ENCODE results near the gene GPC1. TPM values are rescaled to one million over a fixed set of nuclear protein-coding genes. Genes with fewer than 3 reads are reported as not detected.

Gene GPC1
- total RNA-seq, 2 experiments from 2014 or later: 3.4 to 4.7 TPM

GRCh38 chr2:240460781-240461431 is 25.4 kb downstream of the GPC1 start:
- Mint-ChIP-seq H3K9me3 (no peaks in the 10 kb centered on the region), H3K36me3 (no peaks in the 10 kb centered on the region), H3K27me3 (peaks cover 11% of the 10 kb centered on the region), H3K4me1 (no peaks in the 10 kb centered on the region), H3K4me3 (no peak overlapping the region), H3K27ac (no peak overlapping the region)
- POLR2A ChIA-PET: no interaction called here
- ATAC-seq (ENCODE audit: low read depth): no peak
- DNase-seq: no peak

- DNase-seq: no peak
These were observed 26.1 kb downstream of the GPC1 start for GRCh38 chr2:240461471-240462072.

GRCh38 chr2:240462073-240462706 is 26.7 kb downstream of the GPC1 start:
- POLR2A ChIA-PET: no interaction called here
- no peak for ATAC-seq (ENCODE audit: low read depth)
- peak; percentile 26 for DNase-seq
- H3K4me1 Mint-ChIP-seq: no peaks in the 10 kb centered on the region
- H3K27me3 Mint-ChIP-seq: peaks cover 1% of the 10 kb centered on the region
- no peaks in the 10 kb centered on the region for H3K36me3 Mint-ChIP-seq
- no peak overlapping the region for H3K27ac Mint-ChIP-seq
- no peaks in the 10 kb centered on the region for H3K9me3 Mint-ChIP-seq
- no peak overlapping the region for H3K4me3 Mint-ChIP-seq

More at GRCh38 chr2:240461471-240462072, 26.1 kb downstream of the GPC1 start:
- no peaks in the 10 kb centered on the region for H3K9me3 Mint-ChIP-seq
- H3K4me3 Mint-ChIP-seq: no peak overlapping the region
- no peak overlapping the region for H3K27ac Mint-ChIP-seq
- peaks cover 8% of the 10 kb centered on the region for H3K27me3 Mint-ChIP-seq
- POLR2A ChIA-PET: no interaction called here
- ATAC-seq (ENCODE audit: low read depth): no peak
- H3K4me1 Mint-ChIP-seq: no peaks in the 10 kb centered on the region
- no peaks in the 10 kb centered on the region for H3K36me3 Mint-ChIP-seq

GRCh38 chr2:240462707-240463273 is 27.3 kb downstream of the GPC1 start:
- H3K4me1 Mint-ChIP-seq: no peaks in the 10 kb centered on the region
- no peaks in the 10 kb centered on the region for H3K27me3 Mint-ChIP-seq
- H3K4me3 Mint-ChIP-seq: no peak overlapping the region
- POLR2A ChIA-PET: no interaction called here
- H3K9me3 Mint-ChIP-seq: no peaks in the 10 kb centered on the region
- H3K36me3 Mint-ChIP-seq: no peaks in the 10 kb centered on the region
- H3K27ac Mint-ChIP-seq: no peak overlapping the region
- DNase-seq (no peak), ATAC-seq (ENCODE audit: low read depth) (no peak)

GRCh38 chr2:240463274-240463865 is 27.9 kb downstream of the GPC1 start:
- Mint-ChIP-seq H3K4me1 (no peaks in the 10 kb centered on the region), H3K36me3 (no peaks in the 10 kb centered on the region), H3K27me3 (no peaks in the 10 kb centered on the region), H3K27ac (no peak overlapping the region), H3K9me3 (no peaks in the 10 kb centered on the region), H3K4me3 (no peak overlapping the region)
- POLR2A ChIA-PET: no interaction called here
- DNase-seq (no peak), ATAC-seq (ENCODE audit: low read depth) (no peak)

- POLR2A ChIA-PET: no interaction called here
- ATAC-seq (ENCODE audit: low read depth) (no peak), DNase-seq (no peak)
- Mint-ChIP-seq H3K36me3 (no peaks in the 10 kb centered on the region), H3K9me3 (no peaks in the 10 kb centered on the region), H3K27me3 (no peaks in the 10 kb centered on the region), H3K4me3 (no peak overlapping the region), H3K27ac (no peak overlapping the region), H3K4me1 (no peaks in the 10 kb centered on the region)
These were observed 28.5 kb downstream of the GPC1 start for GRCh38 chr2:240463866-240464481.

- Mint-ChIP-seq H3K4me3 (no peak overlapping the region), H3K27ac (no peak overlapping the region), H3K27me3 (no peaks in the 10 kb centered on the region), H3K4me1 (peaks cover 2% of the 10 kb centered on the region), H3K36me3 (no peaks in the 10 kb centered on the region), H3K9me3 (no peaks in the 10 kb centered on the region)
- DNase-seq (no peak), ATAC-seq (ENCODE audit: low read depth) (no peak)
- POLR2A ChIA-PET: no interaction called here
These were observed 29.2 kb downstream of the GPC1 start for GRCh38 chr2:240464514-240465241.

GRCh38 chr2:240465268-240465764 is 29.9 kb downstream of the GPC1 start:
- no peaks in the 10 kb centered on the region for H3K27me3 Mint-ChIP-seq
- H3K4me1 Mint-ChIP-seq: peaks cover 2% of the 10 kb centered on the region
- no peaks in the 10 kb centered on the region for H3K9me3 Mint-ChIP-seq
- H3K4me3 Mint-ChIP-seq: no peak overlapping the region
- POLR2A ChIA-PET: no interaction called here
- no peak overlapping the region for H3K27ac Mint-ChIP-seq
- H3K36me3 Mint-ChIP-seq: no peaks in the 10 kb centered on the region
- no peak for ATAC-seq (ENCODE audit: low read depth)
- no peak for DNase-seq

GRCh38 chr2:240465765-240466578 is 30.5 kb downstream of the GPC1 start:
- H3K4me3 Mint-ChIP-seq: no peak overlapping the region
- ATAC-seq (ENCODE audit: low read depth): no peak
- no peaks in the 10 kb centered on the region for H3K27me3 Mint-ChIP-seq
- no peaks in the 10 kb centered on the region for H3K9me3 Mint-ChIP-seq
- POLR2A ChIA-PET: no interaction called here
- no peak for DNase-seq
- H3K36me3 Mint-ChIP-seq: no peaks in the 10 kb centered on the region
- peaks cover 2% of the 10 kb centered on the region for H3K4me1 Mint-ChIP-seq
- no peak overlapping the region for H3K27ac Mint-ChIP-seq

- no peaks in the 10 kb centered on the region for H3K27me3 Mint-ChIP-seq
- peaks cover 2% of the 10 kb centered on the region for H3K36me3 Mint-ChIP-seq
- ATAC-seq (ENCODE audit: low read depth): no peak
- no peak for DNase-seq
- H3K4me3 Mint-ChIP-seq: no peak overlapping the region
- H3K4me1 Mint-ChIP-seq: peaks cover 2% of the 10 kb centered on the region
- POLR2A ChIA-PET: no interaction called here
- no peak overlapping the region for H3K27ac Mint-ChIP-seq
- H3K9me3 Mint-ChIP-seq: no peaks in the 10 kb centered on the region
These were observed 31.2 kb downstream of the GPC1 start for GRCh38 chr2:240466579-240467148.

- DNase-seq (no peak), ATAC-seq (ENCODE audit: low read depth) (no peak)
- Mint-ChIP-seq H3K4me3 (no peak overlapping the region), H3K36me3 (peaks cover 2% of the 10 kb centered on the region), H3K27me3 (no peaks in the 10 kb centered on the region), H3K9me3 (no peaks in the 10 kb centered on the region), H3K27ac (no peak overlapping the region), H3K4me1 (peaks cover 2% of the 10 kb centered on the region)
- POLR2A ChIA-PET: no interaction called here
These were observed 31.7 kb downstream of the GPC1 start for GRCh38 chr2:240467149-240467642.
